SK-N-SH (cell line): ENCODE measurements around the gene RFX5. TPM values are rescaled to one million over a fixed set of nuclear protein-coding genes. Genes with fewer than 3 reads are reported as not detected.

Experiments used
- CTCF ChIA-PET: fragments of 300-600, 350-600 bp; formaldehyde crosslinking; extraction: SDS; loops from one replicate; lab custom pipeline; 2021; lab: Yijun Ruan, JAX
- POLR2A ChIA-PET: fragments of 350-600 bp; sonication (Branson Sonifier 250); formaldehyde crosslinking; extraction: SDS; loops from one replicate; lab custom pipeline; 2020; ENCODE audit warnings: antibody characterized with exemption, inconsistent platforms; lab: Yijun Ruan, JAX
- DNase-seq: peaks from one replicate; pipeline ENCODE4 v3.0.0; 2012
- H2AFZ ChIP-seq: fragments of 200-600 bp; sonication (generic); 2 replicates; pipeline ENCODE4 v1.8.1; 2016; ENCODE audit warnings: antibody characterized with exemption, mild to moderate bottlenecking, low read depth
- H3F3A ChIP-seq: fragments of 200-600 bp; sonication (generic); replicated peaks from 2 replicates; pipeline ENCODE3; 2016; ENCODE audit warnings: antibody characterized with exemption, mild to moderate bottlenecking; ENCODE audit not compliant: insufficient read depth
- H3K27ac ChIP-seq, 2 experiments: fragments of 200-500 bp in 1 of 2; fragments of 200-600 bp in 1 of 2; sonication (Bioruptor generic) in 1 of 2; sonication (generic), shearing (Covaris generic) in 1 of 2; 2 replicates each; pipeline versions ENCODE4 v1.5.1 to v1.6.1; 2014 to 2016; ENCODE audit warnings: low read depth in 2 of 2, inconsistent platforms in 1 of 2, low read length in 1 of 2, mild to moderate bottlenecking in 1 of 2, mixed read lengths in 1 of 2
- H3K27me3 ChIP-seq: fragments of 200-600 bp; sonication (generic), shearing (Covaris generic); 2 replicates; pipeline ENCODE4 v1.6.1; 2016; ENCODE audit warnings: mixed run types; ENCODE audit not compliant: insufficient read depth
- H3K36me3 ChIP-seq, 2 experiments: fragments of 200-500 bp in 1 of 2; fragments of 200-600 bp in 1 of 2; sonication (Bioruptor generic) in 1 of 2; sonication (generic) in 1 of 2; replicated peaks in 1 of 2; 2 replicates each; pipeline versions ENCODE3 to v1.5.1; 2014 to 2016; ENCODE audit warnings: low read length in 1 of 2, mild to moderate bottlenecking in 1 of 2; ENCODE audit not compliant: insufficient read depth in 2 of 2, control insufficient read depth in 1 of 2
- H3K4me1 ChIP-seq, 2 experiments: fragments of 200-500 bp in 1 of 2; fragments of 200-600 bp in 1 of 2; sonication (Bioruptor generic) in 1 of 2; sonication (generic), shearing (Covaris generic) in 1 of 2; 2 replicates each; pipeline versions ENCODE4 v1.5.1 to v1.6.1; 2014 to 2016; ENCODE audit warnings: low read depth in 1 of 2, low read length in 1 of 2, mixed run types in 1 of 2; ENCODE audit not compliant: insufficient read depth in 2 of 2, control insufficient read depth in 1 of 2
- H3K4me2 ChIP-seq: fragments of 200-600 bp; sonication (generic), shearing (Covaris generic); 2 replicates; pipeline ENCODE4 v1.6.1; 2017; ENCODE audit warnings: mixed run types
- H3K4me3 ChIP-seq, 2 experiments: fragments of 200-500 bp in 1 of 2; fragments of 200-600 bp in 1 of 2; sonication (Bioruptor generic) in 1 of 2; sonication (generic), shearing (Covaris generic) in 1 of 2; 2 replicates each; pipeline versions ENCODE4 v1.5.1 to v1.8.1; 2014 to 2016; ENCODE audit warnings: low read depth in 2 of 2, inconsistent platforms in 1 of 2, low read length in 1 of 2, mild to moderate bottlenecking in 1 of 2, mixed read lengths in 1 of 2, moderate library complexity in 1 of 2
- H3K79me2 ChIP-seq: fragments of 200-600 bp; sonication (generic); 2 replicates; pipeline ENCODE4 v1.8.1; 2017; ENCODE audit warnings: mild to moderate bottlenecking; ENCODE audit not compliant: insufficient read depth
- H3K9ac ChIP-seq: fragments of 200-600 bp; sonication (generic); 2 replicates; pipeline ENCODE4 v1.6.1; 2017; ENCODE audit warnings: mixed run types
- H3K9me2 ChIP-seq: fragments of 200-600 bp; sonication (generic); 2 replicates; pipeline ENCODE4 v1.6.1; 2017; ENCODE audit warnings: mixed run types
- H3K9me3 ChIP-seq: fragments of 200-600 bp; sonication (generic); 2 replicates; pipeline ENCODE4 v1.6.1; 2017; ENCODE audit warnings: mixed run types, mild to moderate bottlenecking, moderate library complexity
- H4K20me1 ChIP-seq: fragments of 200-600 bp; sonication (generic); 2 replicates; pipeline ENCODE4 v1.6.1; 2017; ENCODE audit warnings: mild to moderate bottlenecking, mixed run types; ENCODE audit not compliant: insufficient read depth
- CHD2 ChIP-seq: fragments of 150-350 bp; IDR thresholded peaks from 2 replicates; pipeline ENCODE4 v1.6.1; 2018; ENCODE audit warnings: low read length; ENCODE audit not compliant: partially characterized antibody
- ELF1 ChIP-seq: IDR thresholded peaks from 2 replicates; pipeline ENCODE4 v1.4.0; 2012
- EP300 ChIP-seq, 2 experiments: IDR thresholded peaks; 2 replicates each; pipeline versions ENCODE4 v1.4.0 to v1.6.1; 2012; ENCODE audit warnings: borderline replicate concordance in 1 of 2, low read depth in 1 of 2, low read length in 1 of 2
- EZH2phosphoT487 ChIP-seq: fragments of 200-600 bp; sonication (generic); IDR thresholded peaks from 2 replicates; pipeline ENCODE4 v1.6.1; 2017; ENCODE audit warnings: low read depth, mixed run types, mild to moderate bottlenecking, antibody characterized with exemption, moderate library complexity, borderline replicate concordance
- FOXJ3 ChIP-seq: sonication (generic); formaldehyde crosslinking; IDR thresholded peaks from 2 replicates; pipeline ENCODE4 v1.5.1; 2020; ENCODE audit warnings: mild to moderate bottlenecking, missing genetic modification reagents
- GABPA ChIP-seq: IDR thresholded peaks from 2 replicates; pipeline ENCODE4 v1.4.0; 2012; ENCODE audit warnings: low read depth, mild to moderate bottlenecking
- GATA2 ChIP-seq: sonication (generic); formaldehyde crosslinking; IDR thresholded peaks from 2 replicates; pipeline ENCODE4 v1.5.0; 2020; ENCODE audit warnings: mild to moderate bottlenecking, missing genetic modification reagents
- JUND ChIP-seq: IDR thresholded peaks from 2 replicates; pipeline ENCODE4 v1.4.0; 2012
- MXI1 ChIP-seq: IDR thresholded peaks from 2 replicates; pipeline ENCODE4 v1.6.1; 2012; ENCODE audit warnings: mild to moderate bottlenecking, low read depth, low read length, improper control_type of control experiment
- NFIC ChIP-seq: IDR thresholded peaks from 2 replicates; pipeline ENCODE4 v1.4.0; 2012; ENCODE audit warnings: borderline replicate concordance
- NRF1 ChIP-seq: IDR thresholded peaks from 2 replicates; pipeline ENCODE4 v1.6.1; 2012; ENCODE audit warnings: low read depth, mild to moderate bottlenecking, low read length
- POLR2AphosphoS5 ChIP-seq: IDR thresholded peaks from 2 replicates; pipeline ENCODE4 v1.6.1; 2012; ENCODE audit warnings: low read depth, low read length
- RAD21 ChIP-seq: IDR thresholded peaks from 2 replicates; pipeline ENCODE4 v1.6.1; 2012; ENCODE audit warnings: mild to moderate bottlenecking, low read length
- RCOR1 ChIP-seq: fragments of 150-350 bp; IDR thresholded peaks from 2 replicates; pipeline ENCODE4 v1.6.1; 2017; ENCODE audit warnings: antibody characterized with exemption, low read length
- RFX5 ChIP-seq: IDR thresholded peaks from 2 replicates; pipeline ENCODE4 v1.6.1; 2012; ENCODE audit warnings: mild to moderate bottlenecking, improper control_type of control experiment, low read length
- SMC3 ChIP-seq: IDR thresholded peaks from 2 replicates; pipeline ENCODE4 v1.6.1; 2012; ENCODE audit warnings: low read depth, low read length, improper control_type of control experiment
- TAF1 ChIP-seq: IDR thresholded peaks from 2 replicates; pipeline ENCODE4 v1.6.1; 2012; ENCODE audit warnings: low read depth, mild to moderate bottlenecking, low read length, moderate library complexity, borderline replicate concordance
- TCF12 ChIP-seq: IDR thresholded peaks from 2 replicates; pipeline ENCODE4 v1.4.0; 2012
- TEAD4 ChIP-seq: IDR thresholded peaks from 2 replicates; pipeline ENCODE4 v1.4.0; 2012; ENCODE audit warnings: mild to moderate bottlenecking, borderline replicate concordance; ENCODE audit not compliant: insufficient read depth
- WGBS: methylation state at CpG from one replicate; pipeline ENCODE4 v1.1.6; 2017; ENCODE audit warnings: low lambda C conversion rate; 5-methylcytosine and 5-hydroxymethylcytosine counted together
- polyA plus RNA-seq, 3 experiments: library from polyadenylated mRNA; depleted of rRNA; stranded (reverse); fragments of >200 nt; gene quantifications; 2 replicates each; pipeline ENCODE4 v1.2.3, GENCODE V29; 2012
- TF ChIP-seq, protein P1 (sequence below): fragments of 150-350 bp; IDR thresholded peaks from 2 replicates; pipeline ENCODE4 v1.6.1; 2016; ENCODE audit warnings: mild to moderate bottlenecking, low read depth, low read length
- TF ChIP-seq, protein P2 (sequence below): IDR thresholded peaks from 2 replicates; pipeline ENCODE4 v1.4.0; 2012; ENCODE audit warnings: low read depth
- TF ChIP-seq, protein P3 (sequence below): IDR thresholded peaks from 2 replicates; pipeline ENCODE4 v1.4.0; 2012; ENCODE audit warnings: low read depth, borderline replicate concordance
- TF ChIP-seq, protein P4 (sequence below): IDR thresholded peaks from 2 replicates; pipeline ENCODE4; 2012

The RFX5 gene
- polyA plus RNA-seq, 1 of the 3 experiments (the other 2 are of a cell fraction): 29.1 TPM

DNA sequence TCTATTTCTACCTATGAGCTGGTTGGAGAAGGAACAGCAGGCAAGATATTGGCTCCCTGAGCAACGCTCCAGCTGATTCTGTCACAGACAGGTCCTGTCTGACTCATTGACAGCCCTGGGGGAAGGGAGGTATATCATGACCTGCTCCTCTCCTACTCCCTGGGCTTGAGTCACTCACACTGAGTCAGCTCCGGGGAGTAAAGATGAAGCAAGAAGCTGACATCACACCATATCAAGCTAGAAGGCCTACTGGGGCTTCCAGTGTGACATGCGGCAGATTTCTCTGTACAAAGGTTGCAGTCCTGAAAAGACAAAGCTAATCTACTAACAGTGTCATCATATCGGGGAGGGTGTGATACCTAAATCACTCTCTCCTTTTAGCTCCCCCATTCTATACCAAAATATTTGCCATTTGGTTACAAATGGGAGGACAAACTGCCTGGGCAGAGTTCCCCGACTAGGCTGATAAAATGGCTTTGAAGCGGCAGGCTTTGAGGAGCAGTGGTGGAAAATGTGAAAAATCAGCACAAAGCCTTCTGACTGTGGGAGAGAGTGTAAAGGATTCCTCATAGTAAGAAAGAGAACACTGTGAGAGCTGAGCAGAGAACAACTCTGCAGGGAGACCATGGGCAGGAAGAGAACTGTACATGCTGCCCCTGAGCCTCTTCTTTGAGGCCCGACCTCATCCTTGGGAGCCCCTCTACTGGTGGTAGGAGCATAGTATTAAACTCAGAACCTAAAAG, 35.3 kb downstream of the RFX5 start (continued):
- TF ChIP-seq NFIC (peak; percentile 77), TEAD4 (no peak), EP300 (IDR thresholded peaks at IDR 0.05; ENCODE audit: borderline replicate concordance in 1 of 2, low read depth in 1 of 2, low read length in 1 of 2) (peak in 1 of 2 experiments; percentile 76; a peak in 1 of 4 replicates), FOXJ3 (no peak), MXI1 (no peak), CHD2 (no peak), GATA2 (CRISPR knock-in tag) (no peak), TAF1 (peak; percentile 25; the same call in 1 of the 2 replicates), TCF12 (peak; percentile 89), GABPA (no peak), ELF1 (no peak)
- TF ChIP-seq, protein P1, sequence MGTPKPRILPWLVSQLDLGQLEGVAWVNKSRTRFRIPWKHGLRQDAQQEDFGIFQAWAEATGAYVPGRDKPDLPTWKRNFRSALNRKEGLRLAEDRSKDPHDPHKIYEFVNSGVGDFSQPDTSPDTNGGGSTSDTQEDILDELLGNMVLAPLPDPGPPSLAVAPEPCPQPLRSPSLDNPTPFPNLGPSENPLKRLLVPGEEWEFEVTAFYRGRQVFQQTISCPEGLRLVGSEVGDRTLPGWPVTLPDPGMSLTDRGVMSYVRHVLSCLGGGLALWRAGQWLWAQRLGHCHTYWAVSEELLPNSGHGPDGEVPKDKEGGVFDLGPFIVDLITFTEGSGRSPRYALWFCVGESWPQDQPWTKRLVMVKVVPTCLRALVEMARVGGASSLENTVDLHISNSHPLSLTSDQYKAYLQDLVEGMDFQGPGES: no peak

DNA sequence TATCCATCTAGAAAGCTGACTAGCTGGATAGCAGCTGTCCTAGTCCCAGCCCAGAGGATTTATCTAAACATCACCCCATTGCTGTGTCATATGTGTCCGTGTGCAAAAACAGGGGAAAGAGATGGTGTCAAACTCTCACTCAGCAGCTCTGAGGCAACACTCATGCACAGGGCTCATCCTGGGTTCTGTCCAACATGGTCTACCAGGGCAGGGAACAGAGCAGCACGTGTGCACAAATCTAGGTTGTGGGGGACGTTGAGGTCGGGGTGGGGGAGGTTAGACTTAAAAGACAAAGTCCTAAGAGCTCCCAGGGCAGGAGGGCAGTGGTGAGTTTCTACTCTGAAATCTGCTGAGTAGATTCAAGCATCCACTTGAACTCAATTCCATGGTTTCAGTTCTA, 36.0 kb downstream of the RFX5 start:
- POLR2A ChIA-PET: interaction anchor here (1.1 kb wide), 1 partner anchor 16 kb away, joined by 6 read pairs; the partner anchor contains the start of gene PI4KB
- no peaks in the 10 kb centered on the region for H3K27me3 ChIP-seq
- peak overlapping the region; percentile 10; the same call in 1 of the 2 replicates for H3K4me2 ChIP-seq
- H3K4me3 ChIP-seq: no peak overlapping the region
- DNase-seq: no peak
- peaks cover 14% of the 10 kb centered on the region for H4K20me1 ChIP-seq
- TF ChIP-seq RCOR1: no peak
- TF ChIP-seq RFX5: no peak
- no peak for TF ChIP-seq MXI1
- no peak for TF ChIP-seq NRF1
- TF ChIP-seq RAD21: no peak
- TF ChIP-seq, protein P2, sequence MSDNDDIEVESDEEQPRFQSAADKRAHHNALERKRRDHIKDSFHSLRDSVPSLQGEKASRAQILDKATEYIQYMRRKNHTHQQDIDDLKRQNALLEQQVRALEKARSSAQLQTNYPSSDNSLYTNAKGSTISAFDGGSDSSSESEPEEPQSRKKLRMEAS: no peak
- no peak for TF ChIP-seq TAF1
- TF ChIP-seq SMC3: no peak
- no peak for TF ChIP-seq POLR2AphosphoS5
- TF ChIP-seq NFIC: no peak
- TF ChIP-seq JUND: no peak
- TF ChIP-seq, protein P3, sequence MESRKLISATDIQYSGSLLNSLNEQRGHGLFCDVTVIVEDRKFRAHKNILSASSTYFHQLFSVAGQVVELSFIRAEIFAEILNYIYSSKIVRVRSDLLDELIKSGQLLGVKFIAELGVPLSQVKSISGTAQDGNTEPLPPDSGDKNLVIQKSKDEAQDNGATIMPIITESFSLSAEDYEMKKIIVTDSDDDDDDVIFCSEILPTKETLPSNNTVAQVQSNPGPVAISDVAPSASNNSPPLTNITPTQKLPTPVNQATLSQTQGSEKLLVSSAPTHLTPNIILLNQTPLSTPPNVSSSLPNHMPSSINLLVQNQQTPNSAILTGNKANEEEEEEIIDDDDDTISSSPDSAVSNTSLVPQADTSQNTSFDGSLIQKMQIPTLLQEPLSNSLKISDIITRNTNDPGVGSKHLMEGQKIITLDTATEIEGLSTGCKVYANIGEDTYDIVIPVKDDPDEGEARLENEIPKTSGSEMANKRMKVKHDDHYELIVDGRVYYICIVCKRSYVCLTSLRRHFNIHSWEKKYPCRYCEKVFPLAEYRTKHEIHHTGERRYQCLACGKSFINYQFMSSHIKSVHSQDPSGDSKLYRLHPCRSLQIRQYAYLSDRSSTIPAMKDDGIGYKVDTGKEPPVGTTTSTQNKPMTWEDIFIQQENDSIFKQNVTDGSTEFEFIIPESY: no peak
- no peak for TF ChIP-seq EP300 (IDR thresholded peaks at IDR 0.05; ENCODE audit: borderline replicate concordance in 1 of 2, low read depth in 1 of 2, low read length in 1 of 2)
- no peak for TF ChIP-seq CHD2
- no peak for TF ChIP-seq ELF1
- TF ChIP-seq EZH2phosphoT487: no peak
- TF ChIP-seq TCF12: no peak
- TF ChIP-seq, protein P4, sequence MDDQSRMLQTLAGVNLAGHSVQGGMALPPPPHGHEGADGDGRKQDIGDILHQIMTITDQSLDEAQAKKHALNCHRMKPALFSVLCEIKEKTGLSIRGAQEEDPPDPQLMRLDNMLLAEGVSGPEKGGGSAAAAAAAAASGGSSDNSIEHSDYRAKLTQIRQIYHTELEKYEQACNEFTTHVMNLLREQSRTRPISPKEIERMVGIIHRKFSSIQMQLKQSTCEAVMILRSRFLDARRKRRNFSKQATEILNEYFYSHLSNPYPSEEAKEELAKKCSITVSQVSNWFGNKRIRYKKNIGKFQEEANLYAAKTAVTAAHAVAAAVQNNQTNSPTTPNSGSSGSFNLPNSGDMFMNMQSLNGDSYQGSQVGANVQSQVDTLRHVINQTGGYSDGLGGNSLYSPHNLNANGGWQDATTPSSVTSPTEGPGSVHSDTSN: no peak
- no peak for TF ChIP-seq FOXJ3
- H3K27ac ChIP-seq: peak overlapping the region in 1 of 2 experiments; percentile 90; a peak in 1 of 4 replicates
- no peaks in the 10 kb centered on the region for H3K9me2 ChIP-seq
- peaks cover 27 to 44% of the 10 kb centered on the region in 2 experiments for H3K4me1 ChIP-seq
- no peak overlapping the region for H3K9ac ChIP-seq
- 71% methylated on average over 4 of the region's 4 CpGs for WGBS
- H3K9me3 ChIP-seq: no peaks in the 10 kb centered on the region
- peaks cover 40 to 62% of the 10 kb centered on the region in 2 experiments for H3K36me3 ChIP-seq
- no peak overlapping the region for H2AFZ ChIP-seq
- H3K79me2 ChIP-seq: peaks cover 41% of the 10 kb centered on the region; the same call in 1 of the 2 replicates
- H3F3A ChIP-seq: peaks cover 30% of the 10 kb centered on the region
- CTCF ChIA-PET: interaction anchor here (1.4 to 15.1 kb wide), 3 partner anchors 9 to 30 kb away, joined by 4 to 309 read pairs (median 43); no protein-coding TSS in a partner anchor
